ENCODE data around the gene CD44. TPM values are rescaled to one million over a fixed set of nuclear protein-coding genes. Genes with fewer than 3 reads are reported as not detected.

Gene CD44
- total RNA-seq, 4 donors from 2014 or later = 56.3 to 182 (median 114) TPM

- in situ Hi-C loops (cut with MboI; ENCODE audit: low pct_ligation_motif_present in 1 of 4, low pct_unique_long_range_greater_than_20kb in 1 of 4, low sequenced_read_pairs in 3 of 4) = no loop called here
- no peaks in the 10 kb centered on the region for H3K9me3 ChIP-seq
- 60 to 86% methylated on average over 2 to 3 of the region's 3 CpGs for WGBS, 2 donors (ENCODE audit: low coverage in 1 of 2)
- peak overlapping the region in 3 of 4 donors; percentile 30 to 44 (median 31) for H3K27ac ChIP-seq
- H3K36me3 ChIP-seq = peaks cover 0 to 14% (median 5%) of the 10 kb centered on the region in 4 donors
- no peak for TF ChIP-seq POLR2AphosphoS5 (IDR thresholded peaks at IDR 0.05)
- no peak for TF ChIP-seq POLR2A (IDR thresholded peaks at IDR 0.05)
- TF ChIP-seq CTCF (IDR thresholded peaks at IDR 0.05) = no peak
- no peak for TF ChIP-seq EP300 (IDR thresholded peaks at IDR 0.05; ENCODE audit: low read depth)
- no peak overlapping the region for H3K4me3 ChIP-seq
- H3K27me3 ChIP-seq = no peaks in the 10 kb centered on the region
- intact Hi-C loops (cut with DNase I; ENCODE audit: low total_unique reads) = no loop called here
- H3K4me1 ChIP-seq = peaks cover 0 to 21% (median 1%) of the 10 kb centered on the region in 4 donors
- no peak for DNase-seq
Measured at GRCh38 chr11:35228328-35228725, 89.4 kb downstream of the CD44 start.

- in situ Hi-C loops (cut with MboI; ENCODE audit: low pct_ligation_motif_present in 1 of 4, low pct_unique_long_range_greater_than_20kb in 1 of 4, low sequenced_read_pairs in 3 of 4) (loop anchor here in 1 of 4 donors (10.0 kb wide), 1 partner anchor 236 kb away; no protein-coding TSS in a partner anchor), intact Hi-C loops (cut with DNase I; ENCODE audit: low total_unique reads) (no loop called here)
- Histone ChIP-seq H3K4me3 (no peak overlapping the region), H3K36me3 (peaks cover 0 to 14% (median 5%) of the 10 kb centered on the region in 4 donors), H3K4me1 (peaks cover 0 to 21% (median 1%) of the 10 kb centered on the region in 4 donors), H3K9me3 (no peaks in the 10 kb centered on the region), H3K27ac (no peak overlapping the region), H3K27me3 (no peaks in the 10 kb centered on the region)
- TF ChIP-seq POLR2AphosphoS5 (IDR thresholded peaks at IDR 0.05) (no peak), EP300 (IDR thresholded peaks at IDR 0.05; ENCODE audit: low read depth) (no peak), CTCF (IDR thresholded peaks at IDR 0.05) (no peak), POLR2A (IDR thresholded peaks at IDR 0.05) (no peak)
- DNase-seq = no peak
- WGBS, 2 donors (ENCODE audit: low coverage in 1 of 2) = 80 to 100% methylated on average over 1 of the region's 1 CpG
Measured at GRCh38 chr11:35230388-35230787, 91.4 kb downstream of the CD44 start.

- DNase-seq = no peak
- in situ Hi-C loops (cut with MboI; ENCODE audit: low pct_ligation_motif_present in 1 of 4, low pct_unique_long_range_greater_than_20kb in 1 of 4, low sequenced_read_pairs in 3 of 4) (loop anchor here in 1 of 4 donors (10.0 kb wide), 1 partner anchor 236 kb away; no protein-coding TSS in a partner anchor), intact Hi-C loops (cut with DNase I; ENCODE audit: low total_unique reads) (no loop called here)
- WGBS, 2 donors (ENCODE audit: low coverage in 1 of 2) = 82 to 84% methylated on average over 5 of the region's 5 CpGs
- Histone ChIP-seq H3K4me3 (no peak overlapping the region), H3K36me3 (peaks cover 0 to 14% (median 5%) of the 10 kb centered on the region in 4 donors), H3K27ac (no peak overlapping the region), H3K27me3 (no peaks in the 10 kb centered on the region), H3K4me1 (peaks cover 0 to 27% (median 1%) of the 10 kb centered on the region in 4 donors), H3K9me3 (no peaks in the 10 kb centered on the region)
- TF ChIP-seq POLR2AphosphoS5 (IDR thresholded peaks at IDR 0.05) = no peak
- TF ChIP-seq CTCF (IDR thresholded peaks at IDR 0.05) = no peak
- no peak for TF ChIP-seq EP300 (IDR thresholded peaks at IDR 0.05; ENCODE audit: low read depth)
- TF ChIP-seq POLR2A (IDR thresholded peaks at IDR 0.05) = no peak
Measured at GRCh38 chr11:35231076-35231860, 92.3 kb downstream of the CD44 start.

- TF ChIP-seq POLR2AphosphoS5 (IDR thresholded peaks at IDR 0.05) (peak in 1 of 3 donors; percentile 6), POLR2A (IDR thresholded peaks at IDR 0.05) (no peak)
- H3K9me3 ChIP-seq = no peaks in the 10 kb centered on the region
- peak overlapping the region in 3 of 4 donors; percentile 16 to 51 (median 27) for H3K27ac ChIP-seq
- no peak overlapping the region for H3K4me3 ChIP-seq
- no peak for DNase-seq
- peaks cover 0 to 14% (median 5%) of the 10 kb centered on the region in 4 donors for H3K36me3 ChIP-seq
- in situ Hi-C loops (cut with MboI; ENCODE audit: low pct_ligation_motif_present in 1 of 4, low pct_unique_long_range_greater_than_20kb in 1 of 4, low sequenced_read_pairs in 3 of 4) (loop anchor here in 1 of 4 donors (10.0 kb wide), 1 partner anchor 238 kb away; no protein-coding TSS in a partner anchor), intact Hi-C loops (cut with DNase I; ENCODE audit: low total_unique reads) (no loop called here)
- H3K27me3 ChIP-seq = no peaks in the 10 kb centered on the region
- H3K4me1 ChIP-seq = peaks cover 0 to 36% (median 3%) of the 10 kb centered on the region in 4 donors
- 38 to 63% methylated on average over 2 to 4 of the region's 4 CpGs for WGBS, 2 donors (ENCODE audit: low coverage in 1 of 2)
Measured at GRCh38 chr11:35232891-35233330, 93.9 kb downstream of the CD44 start.
